Activated T-helper 9 cell treated with anti-CD3 and anti-CD28 coated beads, Interleukin-2, amount 50 U/mL, for 16 hours (primary cell): ENCODE measurements around the gene CCL25.
"Not testable (repeated sequence)": the region's sequence is repeated elsewhere in the genome, so short reads cannot be mapped to it uniquely, and the experiment has no call there.

Experiments used
- DNase-seq: peaks from one replicate; pipeline ENCODE4 v3.0.0-alpha.2; 2020; ENCODE audit warnings: low read depth

Gene CCL25

DNA sequence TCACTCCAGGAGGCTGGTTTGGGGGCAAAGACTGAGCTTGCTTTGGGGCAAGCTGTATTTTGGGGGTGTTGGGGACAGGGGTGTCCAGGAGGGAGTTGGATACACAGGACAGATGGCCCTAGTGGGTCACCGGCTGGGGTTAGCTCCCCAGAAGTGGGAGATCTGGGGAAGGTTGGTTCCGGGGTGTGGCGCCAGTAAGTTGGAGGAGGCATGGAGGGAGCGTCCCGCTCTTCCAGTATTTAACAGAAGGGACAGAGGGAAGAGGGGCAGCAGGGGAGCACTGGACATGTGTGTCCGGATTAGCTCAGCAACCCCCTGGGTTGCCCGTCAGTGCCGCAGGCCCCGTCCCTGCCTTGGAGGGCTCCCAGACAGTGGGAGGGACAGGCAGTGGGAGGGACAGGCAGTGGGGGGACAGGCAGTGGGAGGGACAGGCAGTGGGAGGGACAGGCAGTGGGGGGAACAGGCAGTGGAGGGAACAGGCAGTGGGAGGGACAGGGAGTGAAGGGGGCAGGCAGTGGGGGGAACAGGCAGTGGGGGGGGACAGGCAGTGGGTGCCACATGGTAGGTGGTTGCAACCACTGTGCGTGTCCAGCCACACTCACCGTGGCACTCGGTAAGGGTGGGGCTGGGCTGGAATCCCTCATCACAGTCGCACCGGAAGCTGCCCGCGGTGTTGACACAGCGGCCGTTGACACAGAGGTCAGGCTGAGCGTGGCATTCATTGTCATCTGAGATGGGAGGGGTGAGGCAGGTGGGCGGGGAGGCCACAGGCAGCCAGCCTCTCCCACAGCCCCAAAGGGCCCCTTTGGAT, 33.2 kb downstream of the CCL25 start:
- DNase-seq, result no peak

DNA sequence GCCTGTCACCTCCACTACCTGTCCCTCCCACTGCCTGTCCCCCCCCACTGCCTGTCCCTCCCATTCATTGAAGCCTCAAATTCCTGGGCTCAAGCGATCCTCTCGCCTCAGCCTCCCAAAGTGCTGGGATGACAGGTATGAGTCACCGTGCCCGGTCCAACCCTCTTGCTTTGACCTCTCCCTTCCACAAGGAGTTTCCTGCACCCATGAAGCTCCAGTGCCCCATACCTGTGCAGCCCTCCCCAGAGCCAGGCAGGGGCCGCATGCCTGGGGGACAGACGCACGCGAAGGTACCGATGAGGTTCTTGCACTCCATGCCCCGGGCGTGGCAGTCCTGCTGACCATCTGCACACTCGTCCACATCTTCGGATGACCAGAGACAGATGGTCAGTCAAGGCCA, 34.3 kb downstream of the CCL25 start:
- DNase-seq, result no peak

DNA sequence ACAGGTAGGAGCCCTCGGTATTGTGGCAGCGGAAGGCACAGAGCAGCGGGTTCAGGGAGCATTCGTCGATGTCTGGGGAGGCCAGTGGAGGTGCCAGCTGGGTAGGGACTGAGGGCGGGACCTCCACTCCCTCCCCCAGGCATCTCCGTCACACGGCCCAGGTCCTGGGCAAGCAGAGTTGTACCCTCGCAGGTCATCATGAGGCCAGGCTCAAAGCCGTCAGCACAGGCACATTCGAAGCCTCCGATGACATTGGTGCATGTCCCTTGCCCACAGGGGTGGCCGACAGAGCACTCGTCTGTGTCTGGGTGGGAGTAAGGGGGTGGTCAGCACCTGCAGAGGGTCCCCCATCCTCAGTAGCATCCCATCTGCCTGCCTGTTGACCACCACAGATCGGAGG, 35.3 kb downstream of the CCL25 start:
- no peak for DNase-seq

GRCh38 chr19:8088752-8089663, 36.4 kb downstream of the CCL25 start:
- DNase-seq, result no peak

- no peak for DNase-seq
Observed at GRCh38 chr19:8089664-8090601, 37.4 kb downstream of the CCL25 start.

DNA sequence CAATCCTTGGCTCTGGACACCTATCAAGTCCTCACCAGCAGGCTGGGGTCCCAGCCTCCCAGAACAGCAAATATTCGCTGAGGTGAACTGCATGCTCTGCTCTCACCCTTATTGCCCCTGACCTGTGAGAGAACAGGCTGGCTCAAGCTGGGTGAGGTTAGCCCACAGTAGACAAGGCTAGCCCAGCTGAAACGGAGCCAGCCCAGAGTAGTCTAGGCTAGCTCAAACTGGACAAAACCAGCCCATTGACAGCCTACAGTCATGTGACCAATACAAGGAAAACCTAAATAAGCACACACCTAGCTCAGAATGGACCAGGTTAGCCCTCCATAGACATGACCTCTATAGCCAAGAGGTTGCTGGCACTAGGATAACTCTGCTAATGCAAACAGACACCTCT, 38.4 kb downstream of the CCL25 start:
- DNase-seq, result no peak

GRCh38 chr19:8093740-8094139, 41.2 kb downstream of the CCL25 start:
- no peak for DNase-seq

DNA sequence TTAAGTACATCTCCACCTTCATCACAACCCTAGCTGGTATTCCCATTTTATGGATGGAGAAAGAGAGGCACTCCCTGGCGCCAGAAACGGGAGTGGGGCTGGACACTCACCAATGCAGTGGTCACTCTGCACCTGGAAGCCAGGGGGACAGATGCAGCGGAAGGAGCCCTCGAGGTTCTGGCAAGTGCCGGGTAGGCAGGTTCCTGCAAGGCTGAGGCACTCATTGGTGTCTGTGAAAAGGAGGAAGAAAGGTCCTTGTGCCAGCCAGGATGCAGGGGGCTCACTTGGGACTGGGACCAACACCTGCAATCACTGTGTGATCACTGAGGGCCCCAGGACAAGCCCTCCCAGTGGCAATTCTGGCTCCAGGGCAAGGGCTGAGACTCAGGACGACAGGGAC, 41.8 kb downstream of the CCL25 start:
- DNase-seq, result no peak

DNA sequence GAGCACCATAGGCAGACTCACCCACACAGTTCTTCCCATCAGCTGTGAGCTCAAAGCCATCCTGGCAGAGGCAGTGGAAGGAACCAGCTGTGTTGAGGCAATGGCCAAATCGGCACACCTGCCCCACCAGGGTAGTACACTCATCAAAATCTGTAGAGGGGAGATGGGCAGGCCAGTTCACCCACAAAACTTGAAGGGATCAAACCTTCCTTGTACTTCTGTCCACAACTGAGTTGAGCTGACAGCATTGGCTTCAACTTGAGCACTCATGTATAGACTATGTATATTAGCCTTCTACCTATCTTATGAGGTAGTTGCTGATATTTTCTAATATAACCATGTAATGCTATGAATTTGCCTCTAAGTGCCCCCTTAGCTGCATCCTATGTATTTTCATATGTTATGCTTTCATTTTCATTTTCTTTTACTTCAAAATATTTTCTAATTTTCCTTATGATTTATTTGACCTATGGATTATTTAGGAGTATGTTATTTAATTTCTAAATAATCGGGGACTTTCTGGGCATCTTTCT, 42.9 kb downstream of the CCL25 start:
- DNase-seq, result no peak

GRCh38 chr19:8096071-8096470, 43.5 kb downstream of the CCL25 start:
- DNase-seq, result no peak

- no peak for DNase-seq
Observed at GRCh38 chr19:8097198-8097597, 44.6 kb downstream of the CCL25 start.

DNA sequence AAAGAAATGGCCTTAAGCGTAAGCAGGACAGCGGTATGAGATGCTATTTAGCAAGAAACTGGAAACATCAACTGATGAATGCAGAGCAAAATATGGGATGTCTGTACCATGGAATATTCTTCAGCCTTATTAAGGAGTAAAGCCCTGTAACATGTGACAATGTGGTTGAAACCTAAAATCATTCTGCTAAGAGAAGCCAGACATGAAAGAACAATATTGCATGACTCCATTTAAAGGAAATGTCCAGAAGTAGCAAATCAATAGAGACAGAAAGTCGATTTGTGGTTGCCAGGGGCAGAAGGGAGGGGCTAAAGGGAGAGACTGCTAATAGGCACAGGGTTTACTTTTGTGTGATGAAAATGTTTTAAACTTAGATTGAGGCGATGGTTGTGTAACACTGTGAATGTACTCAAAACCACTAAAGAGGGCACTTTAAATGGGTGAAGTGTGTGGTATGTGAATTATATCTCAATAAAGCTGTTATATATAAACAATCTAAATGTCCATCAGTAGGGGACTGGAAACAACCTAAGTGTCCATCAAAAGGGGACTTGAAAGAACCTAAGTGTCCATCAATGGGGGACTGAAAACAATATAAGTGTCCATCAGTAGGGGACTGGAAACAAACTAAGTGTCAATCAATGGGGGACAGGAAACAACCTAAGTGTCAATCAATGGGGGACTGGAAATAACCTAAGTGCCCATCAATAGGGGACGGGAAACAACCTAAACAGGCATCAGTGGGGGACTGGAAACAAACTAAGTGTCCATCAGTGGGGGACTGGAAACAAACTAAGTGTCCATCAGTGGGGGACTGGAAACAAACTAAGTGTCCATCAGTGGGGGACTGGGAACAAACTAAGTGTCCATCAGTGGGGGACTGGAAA, 45.4 kb downstream of the CCL25 start:
- DNase-seq, result no peak

DNA sequence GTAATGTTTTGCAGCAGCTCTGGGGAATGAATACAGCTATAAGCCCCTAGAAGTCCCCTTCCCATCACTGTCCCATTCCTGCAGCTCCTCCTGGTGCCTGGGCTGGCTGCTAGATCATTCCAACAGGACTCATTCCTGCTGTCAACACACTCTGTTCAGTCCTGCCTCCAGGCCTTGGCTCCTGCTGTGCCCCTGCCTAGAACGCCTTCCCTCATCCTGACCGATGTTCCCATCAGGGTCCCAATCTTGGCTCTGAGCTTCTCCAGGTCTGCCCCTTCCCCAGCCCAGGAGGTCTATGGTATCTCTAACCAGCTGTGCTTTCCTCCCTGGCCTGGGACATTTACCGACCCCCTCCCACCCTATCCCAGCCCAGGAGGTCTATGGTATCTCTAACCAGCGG, 48.8 kb downstream of the CCL25 start:
- no peak for DNase-seq

DNA sequence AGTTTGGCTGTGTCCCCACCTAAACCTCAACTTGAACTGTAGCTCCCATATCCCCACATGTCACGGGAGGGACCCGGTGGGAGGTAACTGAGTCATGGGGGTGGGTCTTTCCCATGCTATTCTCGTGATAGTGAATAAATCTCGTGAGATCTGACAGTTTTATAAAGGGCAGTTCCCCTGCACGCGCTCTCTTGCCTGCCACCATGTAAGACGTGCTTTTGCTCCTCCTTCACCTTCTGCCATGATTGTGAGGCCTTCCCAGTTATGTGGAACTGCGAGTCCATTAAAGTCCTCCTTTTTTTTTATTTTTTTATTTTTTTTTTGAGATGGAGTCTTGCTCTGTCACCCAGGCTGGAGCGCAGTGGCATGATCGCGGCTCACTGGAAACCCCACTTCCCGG, 49.4 kb downstream of the CCL25 start:
- DNase-seq, result not testable (repeated sequence)

DNA sequence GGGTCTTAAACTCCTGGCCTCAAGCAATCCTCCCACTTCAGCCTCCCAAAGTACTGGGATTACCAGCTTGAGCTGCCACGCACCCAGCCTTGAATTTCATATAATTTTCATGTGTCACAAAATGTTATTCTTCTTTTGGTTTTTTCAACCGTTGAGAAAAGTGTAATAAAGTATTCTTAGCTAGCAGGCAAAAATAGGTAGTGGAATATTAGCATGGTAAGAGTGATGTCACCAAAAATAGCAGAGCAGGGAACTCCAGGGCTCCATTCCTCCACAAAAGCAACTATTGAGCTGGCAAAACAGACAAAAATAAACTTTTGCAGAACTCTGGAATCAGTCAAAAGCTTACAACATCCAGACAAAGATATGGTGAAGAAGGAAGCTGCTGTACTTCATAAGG, 52.9 kb downstream of the CCL25 start:
- DNase-seq, result no peak

- no peak for DNase-seq
Observed at GRCh38 chr19:8107301-8107903, 54.8 kb downstream of the CCL25 start.

GRCh38 chr19:8108560-8109445, 56.2 kb downstream of the CCL25 start:
- no peak for DNase-seq

DNA sequence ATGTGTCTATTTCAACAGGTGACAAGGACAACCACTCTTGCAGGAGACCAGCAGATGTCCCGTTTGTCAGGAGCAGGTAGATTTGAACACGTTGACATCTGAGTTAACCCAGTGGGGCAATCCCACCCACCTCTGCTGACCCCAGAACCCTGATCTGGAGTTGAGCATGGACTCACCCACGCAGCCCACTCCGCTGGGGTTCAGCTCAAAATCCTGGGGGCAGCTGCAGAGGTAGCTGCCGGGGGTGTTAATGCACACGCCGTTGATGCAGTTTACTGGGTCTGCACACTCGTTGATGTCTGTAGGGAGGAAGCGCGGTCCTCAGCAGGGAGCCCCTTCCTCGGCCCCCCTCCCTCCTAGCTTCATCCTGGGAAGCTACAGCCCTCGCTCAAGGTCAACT, 56.9 kb downstream of the CCL25 start:
- no peak for DNase-seq

- no peak for DNase-seq
Observed at GRCh38 chr19:8109890-8110662, 57.5 kb downstream of the CCL25 start.
